ENCODE results near the gene PEX6.
A peak's percentile ranks its signal among the peaks of the same experiment; 100 is the strongest.
"Not testable (repeated sequence)": the region's sequence is repeated elsewhere in the genome, so short reads cannot be mapped to it uniquely, and the experiment has no call there.

Gene PEX6

DNA sequence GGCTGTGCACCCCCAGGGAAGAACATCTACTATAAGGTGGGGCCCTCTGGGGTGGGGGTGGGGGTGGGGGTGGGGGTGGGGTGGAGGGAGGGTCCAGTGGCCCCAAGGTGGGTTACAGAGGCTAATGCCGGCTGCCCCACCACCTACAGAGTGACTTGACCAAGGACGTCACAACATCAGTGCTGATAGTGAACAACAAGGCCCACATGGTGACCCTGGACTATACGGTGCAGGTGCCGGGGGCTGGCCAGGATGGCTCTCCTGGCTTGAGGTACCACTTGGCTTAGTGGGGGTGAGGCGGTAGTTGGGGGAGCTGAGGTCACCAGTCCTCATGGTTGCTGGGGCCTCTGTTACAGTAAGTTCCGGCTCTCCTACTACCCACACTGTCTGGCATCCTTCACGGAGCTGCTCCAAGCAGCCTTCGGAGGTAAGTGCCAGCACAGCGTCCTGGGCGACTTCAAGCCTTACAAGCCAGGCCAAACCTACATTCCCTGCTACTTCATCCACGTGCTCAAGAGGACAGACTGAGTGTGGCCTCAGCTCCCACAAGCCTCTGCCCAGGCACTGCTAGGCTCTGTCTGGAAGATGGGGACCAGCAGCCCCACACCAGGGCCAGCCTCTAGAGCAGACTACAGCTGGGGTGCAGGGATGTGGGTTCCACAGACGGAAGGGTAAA, 15.7 kb downstream of the PEX6 start:
- no peak for DNase-seq

GRCh38 chr6:42962502-42963178, 16.3 kb downstream of the PEX6 start:
- DNase-seq = no peak

DNA sequence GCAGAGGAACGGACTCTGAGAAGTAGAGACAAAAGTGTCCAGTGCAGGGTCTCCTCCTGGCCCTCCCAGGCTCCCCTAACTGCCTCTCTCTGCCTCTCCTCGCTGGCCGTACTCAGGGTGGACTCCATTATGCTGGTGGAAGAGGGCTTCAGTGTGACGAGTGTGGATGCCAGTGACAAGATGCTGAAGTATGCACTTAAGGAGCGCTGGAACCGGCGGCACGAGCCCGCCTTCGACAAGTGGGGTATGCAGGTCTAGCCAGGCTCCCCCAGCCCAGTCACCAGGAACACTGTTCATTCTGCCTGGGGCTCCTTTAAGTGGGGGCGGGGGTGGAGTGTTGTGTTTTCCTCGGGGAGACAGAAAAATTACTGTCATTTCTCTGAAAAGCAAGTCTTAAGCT, 16.9 kb downstream of the PEX6 start:
- no peak for DNase-seq

- DNase-seq = no peak
These were observed 17.9 kb downstream of the PEX6 start for GRCh38 chr6:42961020-42961470.

DNA sequence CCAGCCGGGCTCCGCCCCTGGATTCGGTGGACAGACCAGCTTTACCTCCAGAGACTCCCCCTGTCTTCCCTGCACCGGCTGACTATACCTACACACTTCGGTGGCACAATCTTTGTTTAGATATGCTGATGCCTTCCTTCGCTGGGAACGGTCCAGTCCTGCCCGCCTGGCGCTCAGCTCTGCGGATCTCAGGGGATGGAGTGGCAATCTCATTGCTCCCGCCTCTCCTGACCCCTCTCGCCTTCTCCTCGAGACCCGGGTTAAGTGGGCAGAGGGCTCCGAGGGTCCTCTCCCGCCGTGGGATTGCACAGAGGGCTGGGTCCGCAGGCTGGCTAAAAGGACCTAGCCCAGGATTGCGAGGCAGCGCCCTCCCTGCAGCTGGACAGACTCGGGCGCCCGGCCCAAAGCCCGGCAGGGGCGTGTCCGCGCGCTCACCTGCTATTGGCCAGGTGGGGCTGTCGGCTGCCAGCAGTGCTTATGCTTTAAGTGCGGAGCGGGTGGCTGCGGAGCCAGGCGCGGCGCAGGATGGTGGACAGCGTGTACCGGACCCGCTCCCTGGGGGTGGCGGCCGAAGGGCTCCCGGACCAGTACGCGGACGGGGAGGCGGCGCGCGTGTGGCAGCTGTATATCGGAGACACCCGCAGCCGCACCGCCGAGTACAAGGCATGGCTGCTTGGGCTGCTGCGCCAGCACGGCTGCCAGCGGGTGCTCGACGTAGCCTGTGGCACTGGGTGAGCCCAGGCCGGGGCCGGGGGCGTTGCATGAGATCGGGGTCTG, 18.6 kb downstream of the PEX6 start, which contains the start of gene GNMT:
Gene GNMT, plus strand, starts transcription at position 512 of the 777 bp plus-strand sequence. Its CDS starts 14 bp downstream, at position 526.
- peak; percentile 27 for DNase-seq

- no peak for DNase-seq
These were observed 19.1 kb downstream of the PEX6 start for GRCh38 chr6:42959917-42960242.

GRCh38 chr6:42958125-42958524, 20.9 kb downstream of the PEX6 start:
- DNase-seq = no peak

GRCh38 chr6:42954405-42954804, 24.6 kb downstream of the PEX6 start:
- not testable (repeated sequence) for DNase-seq

- no peak for DNase-seq
These were observed 26.6 kb downstream of the PEX6 start for GRCh38 chr6:42952389-42952788.

- no peak for DNase-seq
These were observed 31.0 kb downstream of the PEX6 start for GRCh38 chr6:42947950-42948349.

DNA sequence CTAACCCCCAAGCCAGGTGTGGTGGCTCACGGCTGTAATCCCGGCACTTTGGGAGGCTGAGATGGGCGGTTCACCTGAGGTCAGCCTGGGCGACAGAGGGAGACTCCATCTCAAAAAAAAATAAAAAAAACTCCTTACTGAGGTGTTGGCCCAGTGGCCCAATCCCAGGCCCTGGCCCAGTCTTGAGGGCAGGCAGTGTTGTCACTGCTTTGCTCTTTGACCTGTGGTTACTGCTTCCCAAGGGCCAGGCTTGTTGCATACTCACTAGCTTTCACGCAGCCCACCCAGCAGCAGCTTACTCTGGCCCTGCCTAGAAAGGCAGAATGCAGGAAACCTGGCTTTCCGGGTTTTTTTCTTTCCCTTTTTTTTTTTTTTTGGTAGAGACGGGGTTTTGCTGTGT, 36.5 kb downstream of the PEX6 start:
- DNase-seq = no peak

GRCh38 chr6:42941356-42941755, 37.6 kb downstream of the PEX6 start:
- not testable (repeated sequence) for DNase-seq

- DNase-seq = no peak
These were observed 38.4 kb downstream of the PEX6 start for GRCh38 chr6:42940493-42941045.

- no peak for DNase-seq
These were observed 39.2 kb downstream of the PEX6 start for GRCh38 chr6:42939810-42940167.

DNA sequence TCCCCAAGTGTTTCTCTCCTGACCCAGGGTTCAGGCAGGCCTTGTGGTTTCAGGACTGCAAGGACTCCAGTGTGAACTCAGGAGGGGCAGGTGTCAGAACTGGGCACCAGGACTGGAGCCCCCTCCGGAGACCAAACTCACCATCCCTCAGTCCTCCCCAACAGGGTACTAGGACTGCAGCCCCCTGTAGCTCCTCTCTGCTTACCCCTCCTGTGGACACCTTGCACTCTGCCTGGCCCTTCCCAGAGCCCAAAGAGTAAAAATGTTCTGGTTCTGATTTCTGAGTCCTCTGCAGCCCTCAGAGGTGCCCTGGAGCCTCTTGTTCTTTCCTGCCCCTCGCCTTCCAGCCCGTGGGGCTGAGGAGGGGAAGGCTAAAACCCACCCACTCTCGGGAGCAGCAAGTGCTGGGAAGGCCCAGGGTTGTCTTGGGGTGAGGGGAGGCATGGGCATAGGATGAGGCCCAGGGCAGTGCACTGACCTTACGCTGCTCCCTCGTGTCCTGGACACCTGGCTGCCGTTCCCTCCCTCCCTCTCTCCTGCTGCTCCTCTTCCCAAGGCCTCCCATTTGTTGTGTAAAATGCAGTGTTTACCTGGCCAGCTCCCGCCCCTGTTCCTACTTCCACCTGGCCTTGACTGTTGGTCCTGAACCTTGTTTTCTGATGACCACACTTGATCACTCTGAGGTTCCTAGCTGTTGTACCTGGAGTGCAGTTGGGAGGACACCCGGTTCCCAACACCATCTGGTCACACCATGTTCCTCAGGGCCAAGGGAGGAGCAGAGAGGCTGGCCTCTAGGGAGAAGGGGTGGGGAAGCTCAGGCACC, 39.8 kb downstream of the PEX6 start:
- DNase-seq = no peak

- DNase-seq = no peak
These were observed 40.6 kb downstream of the PEX6 start for GRCh38 chr6:42938428-42938796.

- DNase-seq = no peak
These were observed 41.2 kb downstream of the PEX6 start for GRCh38 chr6:42937548-42938427.

DNA sequence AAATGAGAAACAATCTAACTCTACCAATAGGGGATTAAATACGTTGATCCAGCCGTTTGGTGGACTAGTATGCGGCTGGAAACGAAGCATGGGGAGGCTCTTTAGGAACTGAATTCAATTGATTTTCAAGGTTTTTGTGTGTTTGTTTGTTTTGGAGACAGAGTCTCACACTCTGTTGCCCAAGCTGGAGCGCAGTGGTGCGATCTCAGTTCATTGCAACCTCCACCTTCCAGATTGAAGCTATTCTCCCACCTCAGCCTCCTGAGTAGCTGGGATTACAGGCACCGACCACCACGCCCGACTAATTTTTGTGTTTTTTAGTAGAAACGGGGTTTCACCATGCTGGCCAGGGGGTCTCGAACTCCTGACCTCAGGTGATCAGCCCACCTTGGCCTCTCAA, 42.6 kb downstream of the PEX6 start:
- no peak for DNase-seq

DNA sequence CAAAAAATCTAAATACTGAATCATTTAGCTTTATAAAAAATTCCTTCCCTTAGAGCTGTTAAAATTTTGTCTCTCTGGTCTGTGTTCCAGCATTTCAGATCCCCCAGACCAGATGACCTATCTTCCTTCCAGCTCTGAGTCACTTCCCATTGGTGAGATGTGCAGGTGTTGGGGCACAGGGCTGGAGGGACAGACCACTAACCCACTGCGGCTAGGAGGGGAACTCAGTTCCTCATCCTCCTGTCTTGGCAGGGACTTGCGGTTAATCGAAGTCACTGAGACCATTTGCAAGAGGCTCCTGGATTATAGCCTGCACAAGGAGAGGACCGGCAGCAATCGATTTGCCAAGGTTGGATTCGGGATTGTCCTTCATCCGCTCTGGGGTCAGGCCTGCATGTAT, 43.7 kb downstream of the PEX6 start:
- no peak for DNase-seq

- no peak for DNase-seq
These were observed 45.8 kb downstream of the PEX6 start for GRCh38 chr6:42933205-42933604.

- no peak for DNase-seq
These were observed 46.6 kb downstream of the PEX6 start for GRCh38 chr6:42932412-42932811.

All from stimulated activated CD4-positive, alpha-beta T cell treated with anti-CD3 and anti-CD28 coated beads, Interleukin-4, amount 100 ng/mL, for 24 hours (primary cell).